ENCODE results near the gene ATP2A3. TPM values are rescaled to one million over a fixed set of nuclear protein-coding genes. Genes with fewer than 3 reads are reported as not detected.

ATP2A3 gene
- polyA plus RNA-seq (2012; ENCODE audit: low read depth, missing spikeins), result 30.8 TPM

DNA sequence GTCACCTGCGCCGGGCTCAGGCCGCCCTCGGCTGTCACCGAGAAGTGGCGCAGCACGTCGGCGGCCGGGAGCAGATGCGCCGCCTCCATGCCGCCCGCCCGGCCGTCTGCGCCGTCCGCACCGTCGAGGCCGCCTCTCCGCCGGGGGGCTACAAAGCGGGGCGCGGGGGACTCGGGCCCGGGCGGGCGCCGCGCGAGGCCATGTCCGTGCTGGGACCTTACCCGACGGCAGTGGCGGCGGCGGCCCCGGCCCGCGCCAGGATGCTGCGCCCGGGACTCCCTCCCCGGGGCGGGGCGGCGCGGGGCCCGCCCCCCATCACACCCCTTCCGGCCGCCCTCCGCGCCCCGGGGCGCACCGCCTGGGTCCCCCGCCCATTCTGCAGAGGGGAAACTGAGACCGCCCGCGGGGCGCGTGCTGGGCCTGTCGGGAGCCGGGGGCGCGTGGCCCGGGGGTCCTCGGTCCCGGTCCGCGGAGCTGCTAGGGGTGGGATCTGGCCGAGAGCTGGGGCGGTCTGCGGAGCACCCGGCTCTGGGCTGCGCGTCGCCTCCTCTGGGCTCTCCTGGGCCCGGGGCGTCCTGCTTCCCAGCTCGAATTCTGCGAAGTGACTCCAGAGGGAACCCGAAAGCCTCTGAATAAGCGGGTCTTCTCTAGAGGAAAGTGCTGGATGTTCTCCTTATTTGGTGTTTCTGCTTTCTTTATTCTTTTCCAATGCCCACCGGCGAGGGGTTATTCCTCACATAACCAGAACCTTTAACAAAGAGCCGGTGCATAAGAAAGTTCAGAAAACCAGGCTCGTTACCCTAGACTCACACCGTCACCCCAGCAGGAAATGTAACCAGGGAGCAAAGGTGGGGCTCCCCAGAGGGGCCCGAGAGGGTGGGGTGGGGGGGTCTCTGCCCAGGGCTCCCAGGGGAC lies at the start of gene ATP2A3:
ATP2A3 (minus strand) TSS at position 235 of the 915 bp plus-strand sequence; CDS start at position 89, 146 bp downstream.
- TF ChIP-seq SPI1 (IDR thresholded peaks at IDR 0.05; ENCODE audit: low read depth, low read length), result no peak
- no peak for TF ChIP-seq POU2F2 (IDR thresholded peaks at IDR 0.05; ENCODE audit: low read depth, low read length)
- no peak for TF ChIP-seq TAF1 (IDR thresholded peaks at IDR 0.05; ENCODE audit: low read depth, low read length)
- TF ChIP-seq PAX5 (IDR thresholded peaks at IDR 0.05; ENCODE audit: insufficient read depth, low read length, severe bottlenecking), result no peak
- no peak for TF ChIP-seq POLR2A (IDR thresholded peaks at IDR 0.05; ENCODE audit: low read depth, low read length)
- no peak for TF ChIP-seq POLR2AphosphoS5 (IDR thresholded peaks at IDR 0.05; ENCODE audit: low read depth, low read length)
- FAIRE-seq (peak; percentile 83), DNase-seq (ENCODE audit: insufficient read length, low spot score) (peak; percentile 82)

GRCh38 chr17:4010754-4011153 lies 46.5 kb upstream of the ATP2A3 start:
- DNase-seq (ENCODE audit: insufficient read length, low spot score) (no peak), FAIRE-seq (no peak)
- TF ChIP-seq POLR2AphosphoS5 (IDR thresholded peaks at IDR 0.05; ENCODE audit: low read depth, low read length) (no peak), SPI1 (IDR thresholded peaks at IDR 0.05; ENCODE audit: low read depth, low read length) (no peak), PAX5 (IDR thresholded peaks at IDR 0.05; ENCODE audit: insufficient read depth, low read length, severe bottlenecking) (no peak), TAF1 (IDR thresholded peaks at IDR 0.05; ENCODE audit: low read depth, low read length) (no peak), POU2F2 (IDR thresholded peaks at IDR 0.05; ENCODE audit: low read depth, low read length) (no peak), POLR2A (IDR thresholded peaks at IDR 0.05; ENCODE audit: low read depth, low read length) (no peak)

GRCh38 chr17:4009186-4009785 lies 45.0 kb upstream of the ATP2A3 start:
- TF ChIP-seq POLR2AphosphoS5 (IDR thresholded peaks at IDR 0.05; ENCODE audit: low read depth, low read length), result no peak
- no peak for TF ChIP-seq POLR2A (IDR thresholded peaks at IDR 0.05; ENCODE audit: low read depth, low read length)
- TF ChIP-seq POU2F2 (IDR thresholded peaks at IDR 0.05; ENCODE audit: low read depth, low read length), result no peak
- no peak for TF ChIP-seq SPI1 (IDR thresholded peaks at IDR 0.05; ENCODE audit: low read depth, low read length)
- no peak for TF ChIP-seq TAF1 (IDR thresholded peaks at IDR 0.05; ENCODE audit: low read depth, low read length)
- no peak for TF ChIP-seq PAX5 (IDR thresholded peaks at IDR 0.05; ENCODE audit: insufficient read depth, low read length, severe bottlenecking)
- FAIRE-seq (no peak), DNase-seq (ENCODE audit: insufficient read length, low spot score) (no peak)

DNA sequence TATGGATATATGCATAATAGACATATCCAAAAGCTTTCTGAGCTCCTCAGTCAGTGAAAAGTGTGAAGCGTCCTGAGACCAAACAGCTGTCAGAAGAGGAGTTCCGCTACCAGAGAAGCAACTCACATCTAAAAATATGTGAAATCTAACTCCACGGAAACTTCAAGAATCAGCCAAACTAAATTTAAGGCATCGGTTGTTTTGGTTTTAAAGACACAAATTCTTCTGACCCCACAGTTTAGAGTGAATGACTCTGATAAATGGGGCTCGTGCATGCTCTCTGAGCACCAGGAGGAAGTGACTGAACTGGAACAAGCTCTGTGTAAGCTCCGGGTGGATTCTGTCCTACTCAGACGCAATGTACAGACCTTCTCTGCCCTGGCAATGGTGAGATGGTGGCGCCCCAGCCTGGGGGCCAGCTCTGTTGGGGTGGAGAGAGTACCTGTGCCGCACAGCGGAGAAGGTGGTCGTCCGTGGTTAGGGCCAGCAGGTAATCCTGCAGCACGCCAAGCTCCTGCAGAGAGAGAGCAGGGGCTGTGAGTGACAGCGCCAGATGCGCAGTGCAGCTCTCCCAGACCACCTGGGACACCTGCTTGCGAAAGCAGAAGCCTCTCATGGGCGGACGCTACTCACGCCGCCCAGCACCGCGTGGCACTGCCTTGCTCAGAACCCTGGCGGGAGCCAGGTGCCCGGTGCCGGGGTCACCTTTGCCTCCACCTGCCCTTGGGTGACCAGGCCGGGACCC lies 44.4 kb upstream of the ATP2A3 start:
- TF ChIP-seq SPI1 (IDR thresholded peaks at IDR 0.05; ENCODE audit: low read depth, low read length) (no peak), TAF1 (IDR thresholded peaks at IDR 0.05; ENCODE audit: low read depth, low read length) (no peak), POLR2AphosphoS5 (IDR thresholded peaks at IDR 0.05; ENCODE audit: low read depth, low read length) (no peak), PAX5 (IDR thresholded peaks at IDR 0.05; ENCODE audit: insufficient read depth, low read length, severe bottlenecking) (no peak), POLR2A (IDR thresholded peaks at IDR 0.05; ENCODE audit: low read depth, low read length) (no peak), POU2F2 (IDR thresholded peaks at IDR 0.05; ENCODE audit: low read depth, low read length) (no peak)
- DNase-seq (ENCODE audit: insufficient read length, low spot score) (no peak), FAIRE-seq (no peak)

GRCh38 chr17:4008082-4008435 lies 43.8 kb upstream of the ATP2A3 start:
- no peak for FAIRE-seq
- TF ChIP-seq POLR2AphosphoS5 (IDR thresholded peaks at IDR 0.05; ENCODE audit: low read depth, low read length), result no peak
- no peak for TF ChIP-seq POU2F2 (IDR thresholded peaks at IDR 0.05; ENCODE audit: low read depth, low read length)
- no peak for TF ChIP-seq PAX5 (IDR thresholded peaks at IDR 0.05; ENCODE audit: insufficient read depth, low read length, severe bottlenecking)
- TF ChIP-seq SPI1 (IDR thresholded peaks at IDR 0.05; ENCODE audit: low read depth, low read length), result no peak
- TF ChIP-seq POLR2A (IDR thresholded peaks at IDR 0.05; ENCODE audit: low read depth, low read length), result no peak
- no peak for TF ChIP-seq TAF1 (IDR thresholded peaks at IDR 0.05; ENCODE audit: low read depth, low read length)
- DNase-seq (ENCODE audit: insufficient read length, low spot score), result no peak

- no peak for TF ChIP-seq POU2F2 (IDR thresholded peaks at IDR 0.05; ENCODE audit: low read depth, low read length)
- no peak for TF ChIP-seq TAF1 (IDR thresholded peaks at IDR 0.05; ENCODE audit: low read depth, low read length)
- TF ChIP-seq POLR2AphosphoS5 (IDR thresholded peaks at IDR 0.05; ENCODE audit: low read depth, low read length), result no peak
- TF ChIP-seq PAX5 (IDR thresholded peaks at IDR 0.05; ENCODE audit: insufficient read depth, low read length, severe bottlenecking), result no peak
- TF ChIP-seq POLR2A (IDR thresholded peaks at IDR 0.05; ENCODE audit: low read depth, low read length), result no peak
- no peak for TF ChIP-seq SPI1 (IDR thresholded peaks at IDR 0.05; ENCODE audit: low read depth, low read length)
- DNase-seq (ENCODE audit: insufficient read length, low spot score) (no peak), FAIRE-seq (no peak)
Observed at GRCh38 chr17:4007346-4008081, 43.3 kb upstream of the ATP2A3 start.

- FAIRE-seq (no peak), DNase-seq (ENCODE audit: insufficient read length, low spot score) (no peak)
- no peak for TF ChIP-seq POU2F2 (IDR thresholded peaks at IDR 0.05; ENCODE audit: low read depth, low read length)
- no peak for TF ChIP-seq POLR2AphosphoS5 (IDR thresholded peaks at IDR 0.05; ENCODE audit: low read depth, low read length)
- no peak for TF ChIP-seq SPI1 (IDR thresholded peaks at IDR 0.05; ENCODE audit: low read depth, low read length)
- no peak for TF ChIP-seq POLR2A (IDR thresholded peaks at IDR 0.05; ENCODE audit: low read depth, low read length)
- no peak for TF ChIP-seq TAF1 (IDR thresholded peaks at IDR 0.05; ENCODE audit: low read depth, low read length)
- TF ChIP-seq PAX5 (IDR thresholded peaks at IDR 0.05; ENCODE audit: insufficient read depth, low read length, severe bottlenecking), result no peak
Observed at GRCh38 chr17:4006745-4007211, 42.5 kb upstream of the ATP2A3 start.

- FAIRE-seq, result no peak
- TF ChIP-seq PAX5 (IDR thresholded peaks at IDR 0.05; ENCODE audit: insufficient read depth, low read length, severe bottlenecking) (no peak), POU2F2 (IDR thresholded peaks at IDR 0.05; ENCODE audit: low read depth, low read length) (no peak), POLR2A (IDR thresholded peaks at IDR 0.05; ENCODE audit: low read depth, low read length) (no peak), POLR2AphosphoS5 (IDR thresholded peaks at IDR 0.05; ENCODE audit: low read depth, low read length) (no peak), SPI1 (IDR thresholded peaks at IDR 0.05; ENCODE audit: low read depth, low read length) (no peak), TAF1 (IDR thresholded peaks at IDR 0.05; ENCODE audit: low read depth, low read length) (no peak)
- no peak for DNase-seq (ENCODE audit: insufficient read length, low spot score)
Observed at GRCh38 chr17:4006165-4006589, 41.9 kb upstream of the ATP2A3 start.

Measured in GM12891 (cell line).